GM11168 (cell line): ENCODE measurements around the gene SPECC1.
"Not testable (repeated sequence)": the region's sequence is repeated elsewhere in the genome, so short reads cannot be mapped to it uniquely, and the experiment has no call there.

Source experiments
- in situ Hi-C: fragments of 300-500 bp; cut with MboI; formaldehyde crosslinking; loops from one replicate; pipeline ENCODE4 v1.12.0; 2022; ENCODE audit warnings: low sequenced_read_pairs; ENCODE audit not compliant: unreplicated experiment

SPECC1 gene

DNA sequence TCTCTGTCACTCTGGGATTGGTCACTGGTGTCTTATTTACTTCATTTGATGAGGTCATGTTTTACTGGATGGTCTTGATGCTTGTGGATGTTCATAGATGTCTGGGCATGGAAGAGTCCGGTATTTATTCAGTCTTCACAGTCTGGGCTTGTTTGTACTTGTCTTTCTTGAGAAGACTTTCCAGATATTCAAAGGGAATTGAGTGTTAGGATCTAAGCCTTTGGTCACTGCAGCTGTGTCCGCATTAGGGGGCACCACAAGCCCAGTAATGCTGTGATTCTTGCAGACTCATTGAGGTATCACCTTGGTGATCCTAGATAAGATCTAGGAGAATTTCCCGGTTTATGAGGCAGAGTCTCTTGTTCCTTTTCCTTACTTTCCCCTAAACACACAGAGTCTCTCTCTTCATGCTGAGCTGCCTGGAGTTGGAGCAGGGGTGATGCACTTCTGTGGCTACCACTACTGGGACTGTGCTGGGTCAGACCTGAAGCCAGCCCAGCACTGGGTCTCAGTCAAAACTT, 214.7 kb downstream of the SPECC1 start:
- in situ Hi-C loops: loop anchor here (10.0 kb wide), 1 partner anchor 91 kb away; no protein-coding TSS in a partner anchor

DNA sequence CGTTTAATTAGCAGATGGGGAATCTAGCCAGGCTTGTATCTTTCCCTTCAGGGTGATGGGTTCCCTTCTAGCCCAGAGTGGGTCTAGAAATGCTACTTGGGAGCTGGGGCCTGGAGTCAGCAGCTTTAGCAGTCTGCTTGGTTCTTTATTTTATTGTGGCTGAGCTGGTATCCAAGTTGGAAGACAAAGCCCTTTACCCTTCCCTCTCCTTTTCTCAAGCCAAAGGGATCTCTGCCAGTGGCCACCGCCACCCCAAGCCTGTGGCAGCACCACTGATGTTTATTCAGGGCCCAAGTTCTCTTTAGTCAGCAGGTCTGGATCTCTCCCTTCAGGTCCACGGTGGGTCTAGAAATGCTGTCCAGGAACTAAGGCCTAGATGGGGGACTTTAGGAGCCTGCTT, 215.2 kb downstream of the SPECC1 start:
- in situ Hi-C loops: loop anchor here (10.0 kb wide), 1 partner anchor 90 kb away; no protein-coding TSS in a partner anchor

- in situ Hi-C loops: loop anchor here (10.0 kb wide), 1 partner anchor 89 kb away; no protein-coding TSS in a partner anchor
These were observed 216.3 kb downstream of the SPECC1 start for GRCh38 chr17:20225162-20226115.

GRCh38 chr17:20226814-20227482, 217.8 kb downstream of the SPECC1 start:
- in situ Hi-C loops: loop anchor here (10.0 kb wide), 1 partner anchor 88 kb away; no protein-coding TSS in a partner anchor

DNA sequence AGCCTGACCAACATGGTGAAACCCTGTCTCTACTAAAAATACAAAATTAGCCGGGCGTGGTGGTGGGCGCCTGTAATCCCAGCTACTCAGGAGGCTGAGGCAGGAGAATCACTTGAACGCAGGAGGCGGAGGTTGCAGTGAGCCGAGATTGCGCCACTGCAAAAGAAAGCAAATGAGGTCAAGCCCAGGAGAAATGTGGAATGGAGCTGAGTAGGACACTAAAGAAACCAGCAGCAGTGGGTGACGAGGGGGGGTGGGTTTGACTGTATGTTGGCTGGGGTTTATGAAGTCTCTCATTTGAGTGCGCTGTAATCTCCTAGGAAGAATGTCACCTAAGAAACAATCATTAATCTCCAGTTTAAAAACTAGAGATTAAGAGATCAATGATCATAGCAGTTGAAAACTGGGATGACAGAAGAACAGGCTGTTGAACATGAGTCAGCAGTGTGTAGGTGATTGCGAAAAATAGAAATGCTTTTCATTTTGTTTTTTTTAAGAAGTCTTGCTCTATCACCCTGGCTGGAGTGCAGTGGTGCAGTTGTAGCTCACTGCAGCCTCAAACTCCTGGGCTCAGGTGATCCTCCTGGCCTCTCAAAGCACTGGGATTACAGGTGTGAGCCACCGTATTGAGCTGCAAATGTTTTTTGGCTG, 218.7 kb downstream of the SPECC1 start:
- in situ Hi-C loops: loop anchor here (10.0 kb wide), 1 partner anchor 87 kb away; no protein-coding TSS in a partner anchor

DNA sequence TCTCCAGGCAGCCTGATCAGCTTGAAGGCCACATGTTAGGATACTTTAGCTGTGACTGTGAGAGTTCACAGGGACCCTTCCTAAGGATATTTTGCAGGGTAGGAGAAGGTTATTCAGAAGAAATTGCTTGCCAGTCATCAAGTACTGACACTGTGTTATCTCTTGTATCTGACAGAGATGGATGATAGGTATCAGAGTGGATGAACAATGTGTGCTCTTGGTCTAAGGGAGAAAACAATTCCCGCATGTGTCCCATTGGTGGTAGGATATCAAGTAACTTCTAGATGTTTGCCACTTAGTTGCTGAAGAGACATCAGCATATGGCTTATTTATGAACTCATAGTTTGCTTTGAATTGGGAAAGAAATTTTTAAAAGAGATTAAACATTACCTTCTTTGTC, 219.3 kb downstream of the SPECC1 start:
- in situ Hi-C loops: loop anchor here (10.0 kb wide), 1 partner anchor 86 kb away; no protein-coding TSS in a partner anchor

DNA sequence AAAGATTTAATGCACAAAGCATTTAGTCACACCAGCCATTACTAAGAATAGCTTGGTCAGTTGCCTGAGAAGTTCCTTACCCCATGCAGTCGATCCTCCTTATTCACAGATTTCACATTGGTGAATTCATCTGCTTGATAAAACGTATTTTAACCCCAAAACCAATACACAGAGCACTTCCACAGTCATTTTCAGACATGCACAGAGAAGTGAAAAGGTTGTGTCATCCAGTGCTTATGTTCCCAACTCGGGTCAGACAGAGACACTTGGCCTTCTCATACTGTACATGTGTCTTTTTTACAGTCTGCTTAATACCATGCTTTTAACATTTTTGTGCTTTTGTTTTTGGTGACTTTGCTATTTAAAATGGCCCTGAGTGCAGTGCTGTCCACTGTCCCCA, 219.7 kb downstream of the SPECC1 start:
- in situ Hi-C loops: loop anchor here (10.0 kb wide), 1 partner anchor 86 kb away; no protein-coding TSS in a partner anchor

DNA sequence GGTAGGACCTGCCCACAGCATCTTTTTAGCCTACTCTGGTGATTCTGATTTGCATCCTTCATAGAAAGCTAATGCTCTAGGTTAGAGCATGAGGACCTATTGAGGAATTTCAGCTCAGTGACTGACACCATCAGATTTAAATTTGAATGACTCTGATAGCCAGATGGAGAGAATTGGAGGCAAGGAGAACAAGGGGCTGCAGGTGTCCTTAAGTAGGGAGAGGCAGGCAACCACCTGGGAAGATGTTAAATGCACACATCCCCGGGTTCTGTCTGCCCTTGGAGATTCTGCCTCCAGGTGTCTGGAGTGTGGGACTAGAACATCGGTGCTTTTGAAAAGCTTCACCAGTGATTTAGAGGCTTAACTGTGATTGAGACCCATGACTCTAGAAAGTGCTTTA, 221.8 kb downstream of the SPECC1 start:
- in situ Hi-C loops: no loop called here

DNA sequence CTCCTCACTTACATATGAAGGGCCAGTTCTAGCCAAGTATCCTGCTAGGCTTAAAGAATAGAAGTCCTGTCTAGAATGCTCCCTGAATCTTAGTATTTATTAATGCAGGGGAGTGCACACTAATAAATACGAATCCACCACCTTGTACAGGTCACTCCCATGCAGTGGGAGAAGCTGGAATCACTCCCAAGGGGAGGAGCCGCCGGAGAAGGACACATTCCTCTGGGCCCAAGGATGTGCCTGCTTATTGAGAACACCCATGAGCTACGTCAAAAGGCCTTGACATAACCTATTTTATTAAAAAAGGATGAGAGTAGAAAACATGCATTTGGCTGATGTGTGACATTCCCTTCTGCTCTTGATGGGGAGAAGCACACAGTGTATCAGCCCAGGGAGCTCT, 223.5 kb downstream of the SPECC1 start:
- in situ Hi-C loops: no loop called here

GRCh38 chr17:20234276-20234675, 225.1 kb downstream of the SPECC1 start:
- in situ Hi-C loops: no loop called here

- in situ Hi-C loops: no loop called here
These were observed 226.6 kb downstream of the SPECC1 start for GRCh38 chr17:20235747-20236146.

GRCh38 chr17:20236578-20237227, 227.5 kb downstream of the SPECC1 start:
- in situ Hi-C loops: no loop called here

DNA sequence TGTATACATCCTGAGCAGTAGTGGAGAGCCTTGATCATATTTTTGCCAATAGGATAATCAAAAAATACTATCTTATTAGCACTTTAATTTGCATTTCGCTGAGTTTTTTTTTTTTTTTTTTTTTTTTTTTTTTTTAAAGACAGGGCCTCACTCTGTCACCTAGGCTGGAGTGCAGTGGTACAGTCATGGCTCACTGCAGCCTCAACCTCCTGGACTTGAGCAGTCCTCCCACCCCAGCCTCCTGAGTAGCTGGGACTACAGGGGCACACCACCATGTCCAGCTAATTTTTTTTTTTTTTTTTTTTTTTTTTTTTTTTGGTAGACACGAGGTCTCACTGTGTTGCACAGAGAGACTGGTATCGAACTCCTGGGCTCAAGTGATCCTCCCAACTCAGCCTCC, 230.6 kb downstream of the SPECC1 start:
- in situ Hi-C loops: not testable (repeated sequence)

GRCh38 chr17:20241855-20242254, 232.7 kb downstream of the SPECC1 start:
- in situ Hi-C loops: no loop called here

DNA sequence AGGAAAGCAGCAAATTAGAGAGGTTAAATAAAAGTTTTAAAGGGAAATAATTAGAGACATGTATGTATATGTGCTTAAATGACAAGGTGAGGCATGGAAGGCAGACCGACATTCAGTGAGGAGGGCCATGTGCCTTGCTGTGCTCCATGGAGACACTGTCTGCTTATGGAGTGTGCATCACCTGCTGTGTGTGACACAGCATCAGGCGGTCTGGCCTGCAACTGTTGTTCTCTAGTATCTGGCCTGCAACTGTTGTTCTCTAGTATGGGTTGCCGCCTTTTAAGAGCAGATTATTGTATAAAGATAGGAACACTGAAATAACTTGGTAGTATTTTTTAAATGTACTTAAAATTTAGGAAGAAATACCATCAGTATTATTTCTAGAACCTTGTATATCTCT, 233.1 kb downstream of the SPECC1 start:
- in situ Hi-C loops: no loop called here

DNA sequence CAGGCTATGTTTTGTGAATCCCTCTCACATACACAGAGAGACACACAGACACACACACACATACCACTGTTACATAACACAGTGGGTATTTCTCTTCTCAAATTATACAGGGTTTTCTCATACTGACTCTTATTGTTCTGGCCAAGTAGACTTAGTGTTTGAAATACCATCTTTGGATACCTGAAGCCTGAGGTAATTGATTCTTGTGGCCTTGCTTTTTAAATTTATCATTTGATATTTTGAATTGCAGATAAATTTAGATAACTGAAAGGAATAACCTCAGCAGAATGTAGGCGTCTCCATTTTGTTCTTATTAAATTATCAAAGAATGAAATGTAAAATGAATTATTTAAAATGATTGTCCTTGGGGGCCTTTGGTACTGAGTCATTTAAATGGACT, 234.4 kb downstream of the SPECC1 start:
- in situ Hi-C loops: no loop called here

GRCh38 chr17:20244671-20245070, 235.5 kb downstream of the SPECC1 start:
- in situ Hi-C loops: no loop called here

DNA sequence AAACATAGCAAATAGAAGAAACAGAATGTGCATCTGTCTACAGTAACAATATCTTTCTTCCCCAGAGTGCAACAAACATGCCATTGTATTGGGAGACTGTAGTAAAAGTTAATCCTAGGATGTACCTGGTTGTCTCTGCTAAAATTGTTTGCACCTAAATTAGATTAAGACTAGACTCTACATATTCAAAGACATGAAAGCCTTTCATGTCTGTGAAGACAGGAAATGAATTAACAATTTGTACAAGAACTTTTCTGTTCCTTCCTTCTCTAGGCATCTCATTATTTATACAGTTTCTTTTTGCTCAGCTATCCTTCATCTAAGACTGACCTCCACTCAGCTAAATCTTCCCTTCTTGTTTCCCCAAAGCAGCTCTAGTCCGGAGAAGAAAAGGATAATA, 237.5 kb downstream of the SPECC1 start:
- in situ Hi-C loops: no loop called here

DNA sequence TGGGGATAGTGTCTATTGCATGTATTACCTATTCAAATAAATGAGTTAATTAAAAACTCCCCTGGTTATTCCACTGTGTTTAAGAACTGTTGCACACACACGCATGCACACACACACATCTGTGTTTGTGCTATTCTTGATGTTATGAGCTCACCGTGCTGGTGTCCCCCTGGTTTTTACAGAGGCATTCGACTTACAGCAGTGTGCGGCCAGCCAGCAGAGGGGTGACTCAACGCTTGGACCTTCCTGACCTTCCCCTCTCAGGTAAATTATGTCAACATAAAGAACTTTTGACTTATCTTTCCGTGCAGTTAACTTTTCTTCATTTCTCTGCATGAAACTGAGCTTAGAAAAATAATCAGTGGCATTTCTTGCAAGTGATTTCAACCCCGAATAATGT, 244.2 kb downstream of the SPECC1 start:
- in situ Hi-C loops: no loop called here

DNA sequence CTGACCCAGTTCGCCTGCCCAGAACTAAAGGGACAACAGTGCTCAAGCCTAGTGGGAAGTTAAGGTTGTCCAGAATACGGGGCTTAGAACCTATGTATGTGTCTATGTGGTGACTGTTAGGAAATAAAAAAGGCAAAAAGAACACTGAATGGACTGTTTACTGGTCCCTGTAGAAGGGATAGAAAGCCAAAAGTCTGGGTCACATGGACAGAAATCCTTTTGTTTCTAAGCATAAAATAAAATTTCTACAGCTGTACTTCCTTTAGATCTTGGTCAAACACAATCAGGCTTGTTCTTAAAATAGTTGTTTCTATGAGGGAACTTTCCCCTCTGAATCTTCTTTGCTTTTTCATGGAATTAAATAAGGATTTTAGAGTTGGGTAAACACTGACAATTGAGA, 245.4 kb downstream of the SPECC1 start:
- in situ Hi-C loops: no loop called here
